Sigmoid colon (tissue), 4 donors: ENCODE results near the gene PCDHA7.

Source experiments
- EP300 ChIP-seq, 4 donors: sonication (generic); formaldehyde crosslinking; IDR thresholded peaks; one replicate each; pipeline ENCODE4 v1.6.1; 2017; ENCODE audit warnings: antibody characterized with exemption in 4 of 4
- POLR2A ChIP-seq, 2 donors: fragments of 450-650 bp; IDR thresholded peaks; one replicate each; pipeline ENCODE4 v1.6.1; 2016; ENCODE audit warnings: antibody characterized with exemption in 2 of 2, mild to moderate bottlenecking in 2 of 2, moderate library complexity in 2 of 2
- POLR2AphosphoS5 ChIP-seq, 4 donors: sonication (generic); formaldehyde crosslinking; IDR thresholded peaks; one replicate each; pipeline ENCODE4 v1.6.1; 2017; ENCODE audit warnings: antibody characterized with exemption in 4 of 4
- TF ChIP-seq, protein P1 (sequence below), 4 experiments: fragments of 450-650 bp in 3 of 4; fragments of 200-600 bp in 1 of 4; IDR thresholded peaks; one replicate each; pipeline ENCODE4 v1.5.1; 2016 to 2019; ENCODE audit warnings: antibody characterized with exemption in 4 of 4, mild to moderate bottlenecking in 3 of 4, moderate library complexity in 2 of 4

DNA sequence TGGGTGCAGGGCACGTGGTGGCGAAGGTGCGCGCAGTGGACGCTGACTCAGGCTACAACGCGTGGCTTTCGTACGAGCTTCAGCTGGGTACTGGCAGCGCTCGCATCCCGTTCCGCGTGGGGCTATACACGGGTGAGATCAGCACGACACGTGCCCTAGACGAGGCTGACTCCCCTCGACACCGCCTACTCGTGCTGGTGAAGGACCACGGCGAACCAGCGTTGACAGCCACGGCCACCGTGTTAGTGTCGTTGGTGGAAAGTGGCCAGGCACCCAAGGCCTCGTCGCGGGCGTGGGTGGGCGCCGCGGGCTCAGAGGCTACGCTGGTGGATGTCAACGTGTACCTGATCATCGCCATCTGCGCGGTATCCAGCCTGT, 37.4 kb upstream of the PCDHA7 start:
- TF ChIP-seq POLR2AphosphoS5 (IDR thresholded peaks at IDR 0.05), result no peak
- TF ChIP-seq, protein P1, sequence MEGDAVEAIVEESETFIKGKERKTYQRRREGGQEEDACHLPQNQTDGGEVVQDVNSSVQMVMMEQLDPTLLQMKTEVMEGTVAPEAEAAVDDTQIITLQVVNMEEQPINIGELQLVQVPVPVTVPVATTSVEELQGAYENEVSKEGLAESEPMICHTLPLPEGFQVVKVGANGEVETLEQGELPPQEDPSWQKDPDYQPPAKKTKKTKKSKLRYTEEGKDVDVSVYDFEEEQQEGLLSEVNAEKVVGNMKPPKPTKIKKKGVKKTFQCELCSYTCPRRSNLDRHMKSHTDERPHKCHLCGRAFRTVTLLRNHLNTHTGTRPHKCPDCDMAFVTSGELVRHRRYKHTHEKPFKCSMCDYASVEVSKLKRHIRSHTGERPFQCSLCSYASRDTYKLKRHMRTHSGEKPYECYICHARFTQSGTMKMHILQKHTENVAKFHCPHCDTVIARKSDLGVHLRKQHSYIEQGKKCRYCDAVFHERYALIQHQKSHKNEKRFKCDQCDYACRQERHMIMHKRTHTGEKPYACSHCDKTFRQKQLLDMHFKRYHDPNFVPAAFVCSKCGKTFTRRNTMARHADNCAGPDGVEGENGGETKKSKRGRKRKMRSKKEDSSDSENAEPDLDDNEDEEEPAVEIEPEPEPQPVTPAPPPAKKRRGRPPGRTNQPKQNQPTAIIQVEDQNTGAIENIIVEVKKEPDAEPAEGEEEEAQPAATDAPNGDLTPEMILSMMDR (IDR thresholded peaks at IDR 0.05), result no peak
- TF ChIP-seq EP300 (IDR thresholded peaks at IDR 0.05), result no peak
- no peak for TF ChIP-seq POLR2A (IDR thresholded peaks at IDR 0.05)
